GM21367 (cell line): ENCODE results near the gene SH3BP4.

ENCODE experiments used
- ATAC-seq: cut with Tn5 transposase; IDR thresholded peaks from one replicate; pipeline ENCODE4 v1.9.1; 2021; ENCODE audit not compliant: unreplicated experiment

Gene SH3BP4

DNA sequence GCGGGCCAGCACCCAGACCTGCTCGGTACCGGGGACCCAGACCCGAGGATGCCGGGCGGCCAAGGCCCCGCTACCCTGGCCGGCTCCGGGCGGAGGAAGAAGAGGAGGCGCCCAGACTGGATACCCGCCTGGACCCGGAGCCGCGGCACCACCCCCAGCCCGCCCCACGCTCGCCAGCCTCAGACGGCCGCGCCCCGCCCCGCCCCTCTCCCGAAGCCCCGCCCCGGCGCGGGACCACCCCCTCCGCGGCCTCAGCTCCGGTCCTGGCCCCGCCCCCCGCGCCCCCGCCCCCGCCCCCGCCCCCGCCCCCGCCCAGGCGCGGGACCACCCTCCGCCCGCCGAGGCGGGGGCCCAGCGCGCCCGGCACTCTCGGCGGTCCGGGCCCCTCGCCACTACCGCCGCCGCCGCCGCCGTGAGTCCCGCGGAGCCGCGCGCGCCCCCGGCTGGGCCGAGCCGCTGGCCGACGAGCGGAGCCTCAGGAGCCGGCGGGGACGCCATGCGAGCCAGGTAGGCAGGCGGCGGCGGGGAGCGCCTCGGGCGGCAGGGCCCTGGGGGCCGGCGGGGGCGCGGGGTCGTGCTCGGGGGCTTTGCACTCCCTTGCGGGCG is at the start of gene SH3BP4:
Gene SH3BP4, plus strand, starts transcription at position 354 of the 606 bp plus-strand sequence. CDS start 82,986 bp downstream, outside the sequence.
- no peak for ATAC-seq

GRCh38 chr2:234904785-234905184 is 47.0 kb upstream of the SH3BP4 start:
- no peak for ATAC-seq

DNA sequence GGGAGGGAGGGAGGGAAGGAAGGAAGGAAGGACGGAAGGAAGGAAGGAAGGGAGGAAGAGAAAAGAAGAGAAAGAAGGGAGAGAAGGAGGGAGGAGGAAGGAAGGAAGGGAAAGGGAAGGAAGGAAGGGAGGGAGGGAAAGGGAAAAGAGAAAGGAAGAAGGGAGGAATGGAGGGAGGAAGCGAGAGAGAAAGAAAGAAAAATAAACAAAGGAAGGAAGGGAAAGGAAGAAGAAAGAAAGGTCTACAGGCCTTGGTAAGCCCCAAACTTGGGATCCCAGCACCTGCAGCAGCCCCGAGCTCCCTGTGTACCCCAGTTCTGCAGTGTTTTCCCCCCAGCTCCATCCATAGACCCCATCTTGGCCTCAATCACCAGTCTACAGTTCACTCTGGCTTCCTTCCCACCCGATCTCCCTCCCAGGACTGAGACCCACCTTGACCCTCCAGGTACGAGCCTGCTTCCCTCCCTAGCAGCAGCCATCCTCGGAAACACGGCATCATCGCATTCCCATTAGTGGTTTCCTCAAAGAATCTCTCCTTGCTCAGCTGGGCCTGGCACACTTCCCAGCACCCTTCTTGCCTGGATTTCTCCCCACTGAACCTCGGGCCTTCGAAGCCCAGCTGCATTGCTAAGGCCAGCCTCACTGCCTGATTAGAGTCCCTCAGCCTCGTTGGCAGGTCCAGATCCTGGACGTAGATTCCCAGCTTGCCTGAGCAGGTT is 46.1 kb upstream of the SH3BP4 start:
- no peak for ATAC-seq

DNA sequence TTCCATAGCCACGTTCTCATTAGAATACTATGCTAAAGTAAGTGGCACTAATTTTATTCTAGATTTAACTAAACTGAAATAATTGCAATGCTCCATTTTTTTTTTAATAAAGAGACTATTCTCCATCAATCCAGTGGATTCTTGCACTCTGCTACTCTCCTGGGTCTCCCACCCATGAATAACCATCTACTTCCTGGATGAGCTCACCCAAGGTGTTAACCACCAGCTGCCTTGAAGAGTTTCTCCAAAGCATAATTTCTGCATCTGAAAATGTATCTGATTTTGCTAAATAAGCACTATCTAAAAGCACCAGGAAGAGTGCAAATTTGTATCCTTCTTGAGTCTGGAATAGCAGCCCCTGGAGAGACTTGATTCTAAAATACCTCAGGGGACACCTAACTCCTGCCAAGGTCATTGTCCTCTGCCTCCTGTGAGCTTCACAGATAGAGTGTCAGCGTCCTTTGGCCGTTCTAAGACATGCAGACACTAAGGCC is 41.6 kb upstream of the SH3BP4 start:
- no peak for ATAC-seq

- ATAC-seq: no peak
These were observed 40.5 kb upstream of the SH3BP4 start for GRCh38 chr2:234911271-234911670.

- no peak for ATAC-seq
These were observed 39.4 kb upstream of the SH3BP4 start for GRCh38 chr2:234912437-234912836.

GRCh38 chr2:234913208-234913626 is 38.6 kb upstream of the SH3BP4 start:
- ATAC-seq: no peak

DNA sequence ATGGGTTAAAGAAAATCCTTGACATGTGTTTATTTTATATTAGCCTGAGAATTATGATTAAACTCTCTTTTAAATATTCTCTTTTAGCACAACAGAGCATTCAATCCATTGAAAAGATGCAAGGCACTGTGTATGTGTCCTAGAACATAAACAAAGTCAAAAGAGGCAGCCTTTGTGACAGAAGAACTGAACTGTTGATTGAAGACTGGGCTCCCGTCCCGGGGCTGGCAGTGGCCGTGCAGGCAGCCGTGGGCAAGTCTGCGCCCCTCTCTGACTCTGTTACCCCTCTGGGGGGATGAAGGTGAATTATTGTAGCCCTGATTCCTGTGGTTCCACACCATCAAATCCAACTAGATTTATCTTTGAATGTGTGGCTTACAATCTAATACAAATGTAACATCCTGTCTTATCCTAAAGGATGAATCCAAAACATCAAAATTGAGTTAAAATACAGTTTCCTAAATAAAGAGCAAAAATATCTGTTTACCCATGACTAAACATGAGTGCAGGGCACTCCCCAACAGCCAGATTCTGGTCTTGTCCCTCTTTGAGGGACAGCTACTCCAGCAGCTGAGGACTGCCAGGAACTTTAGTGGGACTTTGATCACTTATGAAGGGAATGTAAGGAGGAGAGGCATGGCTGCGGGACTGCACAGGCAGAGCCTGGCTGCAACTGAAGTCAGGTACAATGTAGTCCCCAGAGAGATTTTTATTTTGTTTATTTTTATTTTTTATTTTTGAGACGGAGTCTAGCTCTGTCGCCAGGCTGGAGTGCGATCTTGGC is 37.3 kb upstream of the SH3BP4 start:
- ATAC-seq: no peak

DNA sequence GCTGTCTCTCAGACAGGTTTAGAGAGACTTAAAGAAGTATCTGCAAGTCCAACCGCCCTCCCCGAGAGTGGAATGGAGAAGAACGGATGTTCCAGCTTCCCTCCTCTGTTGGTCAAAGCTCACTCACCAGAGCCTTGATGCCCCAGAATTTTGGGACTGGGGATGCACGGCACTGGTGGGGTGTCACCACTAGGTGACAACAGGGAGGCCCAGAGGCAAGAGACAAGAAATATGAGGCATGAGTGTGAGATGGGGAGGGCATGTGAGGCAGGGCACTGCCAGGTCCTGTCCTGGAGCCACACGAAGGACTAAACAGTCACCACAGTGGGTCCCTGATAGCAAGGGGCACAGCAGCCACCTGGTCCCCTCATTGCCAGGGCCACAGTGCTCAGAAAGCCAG is 35.1 kb upstream of the SH3BP4 start:
- no peak for ATAC-seq

DNA sequence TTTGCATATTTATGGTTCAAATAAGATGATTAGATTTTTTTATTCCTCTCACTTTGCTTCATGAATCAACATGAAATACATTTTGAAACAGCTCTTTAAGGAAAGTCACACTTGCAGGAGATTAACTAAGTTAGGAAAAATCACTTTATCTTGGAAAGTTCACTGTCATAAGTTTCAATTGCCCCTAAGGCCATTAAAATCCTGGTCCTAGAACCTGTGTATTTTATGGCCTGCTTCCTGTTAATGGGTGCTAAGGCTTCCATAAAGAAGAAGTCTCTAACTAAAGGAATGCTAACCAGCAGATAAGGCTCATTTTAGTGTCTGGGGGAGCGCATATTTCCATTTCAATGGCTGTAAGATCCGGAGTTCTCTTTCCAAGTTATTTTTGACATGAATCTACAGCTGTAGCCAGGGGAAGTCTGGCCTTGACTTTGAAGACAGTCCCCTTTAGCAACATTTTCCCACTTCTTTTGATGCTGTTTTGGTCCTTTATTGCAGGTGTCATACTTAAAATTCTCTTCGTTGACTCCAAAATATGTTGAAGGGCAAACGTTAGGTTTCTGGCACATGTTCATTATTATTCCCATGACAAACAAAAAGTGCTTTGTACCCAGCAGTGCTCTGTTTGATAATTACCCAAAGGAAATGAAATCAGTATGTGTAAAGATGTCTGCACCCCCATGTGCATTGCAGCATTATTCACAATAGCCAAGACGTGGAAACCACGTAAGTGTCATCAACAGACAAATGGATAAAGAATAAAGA is 34.4 kb upstream of the SH3BP4 start:
- ATAC-seq: no peak

DNA sequence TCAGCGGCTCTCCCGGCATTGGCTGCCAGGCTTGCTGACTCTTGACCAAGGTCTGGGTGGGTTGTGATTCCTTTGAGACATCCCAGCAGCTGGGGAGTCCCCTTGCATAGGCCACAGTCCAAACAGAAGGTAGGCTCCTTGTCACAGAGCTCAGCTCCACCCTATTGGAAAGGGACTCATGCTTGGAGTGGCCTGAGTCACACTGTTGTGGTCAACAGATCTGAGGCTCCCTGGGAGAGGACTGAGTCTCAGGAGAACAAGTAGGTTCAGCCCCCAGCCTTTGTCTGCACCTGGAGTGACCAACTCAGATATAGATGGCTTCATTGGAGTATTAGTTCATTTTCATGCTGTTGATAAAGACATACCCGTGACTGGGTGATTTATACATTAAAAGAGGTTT is 32.1 kb upstream of the SH3BP4 start:
- no peak for ATAC-seq

GRCh38 chr2:234920836-234921235 is 31.0 kb upstream of the SH3BP4 start:
- no peak for ATAC-seq

DNA sequence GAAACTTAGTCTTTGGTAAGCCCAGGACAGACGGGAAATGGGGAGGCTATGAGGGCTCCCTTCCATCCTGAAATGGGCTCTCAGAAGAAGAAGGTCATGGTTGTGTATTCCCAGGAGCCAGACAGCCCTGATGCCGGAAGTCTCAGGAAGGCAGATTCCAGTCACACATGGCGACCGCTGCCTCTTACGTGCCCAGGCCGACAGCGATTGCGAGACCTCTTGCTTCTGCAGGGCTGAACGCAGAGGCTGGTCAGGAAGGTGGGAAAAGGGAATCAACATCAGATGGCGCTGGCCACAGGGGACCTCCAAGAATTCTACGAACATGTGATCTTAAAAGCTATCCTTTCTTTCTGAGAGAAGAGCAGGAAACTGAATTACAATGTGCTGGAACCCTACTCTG is 22.8 kb upstream of the SH3BP4 start:
- no peak for ATAC-seq

DNA sequence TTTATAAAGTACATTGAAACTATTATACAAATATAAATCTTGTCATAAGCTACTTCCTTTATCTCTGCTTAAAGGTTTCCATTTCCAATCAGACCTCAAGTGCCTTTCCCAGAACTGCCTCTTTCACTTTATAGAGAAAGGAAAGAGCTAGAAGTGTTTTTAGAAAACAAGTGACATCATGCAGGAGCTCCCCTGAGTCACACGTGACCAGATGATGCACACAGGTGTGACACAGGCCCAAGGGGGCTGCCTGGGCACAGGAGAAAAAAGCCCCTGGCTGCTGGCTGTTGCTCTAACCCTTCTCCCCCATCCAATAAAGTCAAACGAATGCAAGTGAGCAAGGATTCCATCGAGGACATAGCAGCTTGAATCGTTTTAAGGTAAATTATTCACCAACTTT is 21.4 kb upstream of the SH3BP4 start:
- ATAC-seq: no peak

GRCh38 chr2:234931371-234931770 is 20.4 kb upstream of the SH3BP4 start:
- ATAC-seq: no peak

GRCh38 chr2:234932591-234933168 is 19.1 kb upstream of the SH3BP4 start:
- no peak for ATAC-seq

DNA sequence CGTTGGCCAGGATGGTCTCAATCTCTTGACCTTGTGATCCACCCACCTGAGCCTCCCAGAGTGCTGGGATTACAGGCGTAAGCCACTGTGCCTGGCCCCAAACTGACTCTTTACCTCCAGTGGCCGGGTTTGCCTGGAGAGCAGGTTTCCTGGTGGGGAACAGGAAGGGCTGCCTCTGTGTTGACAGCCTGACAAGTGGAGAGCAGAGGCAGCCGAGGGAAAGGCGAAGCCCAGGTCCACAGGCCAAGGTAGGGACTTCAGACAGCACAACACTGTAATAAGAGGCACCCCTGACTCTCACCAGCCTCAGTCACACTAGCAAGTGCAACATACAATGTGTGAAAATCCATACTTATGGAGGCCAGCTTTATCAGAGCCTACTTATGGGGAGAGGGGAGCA is 16.5 kb upstream of the SH3BP4 start:
- ATAC-seq: no peak

DNA sequence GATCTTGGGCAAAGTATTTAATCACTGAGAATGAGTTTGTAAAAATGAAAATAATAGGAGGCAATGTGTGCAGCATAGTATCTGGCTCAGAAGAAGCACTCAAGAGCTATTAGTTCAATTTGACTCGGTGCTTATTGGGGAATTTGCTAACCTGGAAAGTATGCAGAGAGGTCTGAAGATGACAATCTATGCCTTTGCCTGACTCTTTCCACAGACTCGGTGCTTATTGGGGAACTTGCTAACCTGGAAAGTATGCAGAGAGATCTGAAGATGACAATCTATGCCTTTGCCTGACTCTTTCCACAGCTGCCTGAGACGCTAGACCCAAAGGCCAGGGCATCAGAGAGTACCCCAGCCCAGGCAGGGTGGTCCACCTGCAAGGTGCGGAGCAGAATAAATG is 12.2 kb upstream of the SH3BP4 start:
- no peak for ATAC-seq

DNA sequence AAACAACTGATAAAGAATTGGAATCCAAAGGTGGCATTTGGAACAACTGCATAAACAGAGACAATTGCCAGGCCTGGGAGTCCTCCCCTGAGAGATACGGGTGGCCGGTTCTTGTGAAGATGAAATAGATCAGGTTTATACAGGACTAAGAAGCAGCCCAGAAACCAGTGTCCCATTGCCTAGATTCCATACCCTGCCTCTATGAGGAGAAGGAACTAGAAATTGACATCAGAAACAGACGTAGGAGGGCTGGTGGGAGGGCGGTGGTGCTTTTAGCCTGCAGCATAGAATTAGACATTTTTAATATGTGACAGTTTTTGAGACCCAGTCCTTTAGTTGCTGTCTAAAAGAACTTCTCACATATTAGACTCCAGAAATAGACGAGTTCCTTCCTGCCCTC is 11.8 kb upstream of the SH3BP4 start:
- ATAC-seq: no peak

GRCh38 chr2:234940527-234940926 is 11.3 kb upstream of the SH3BP4 start:
- no peak for ATAC-seq
